ENCODE measurements around the gene ERC2.

ERC2 gene

DNA sequence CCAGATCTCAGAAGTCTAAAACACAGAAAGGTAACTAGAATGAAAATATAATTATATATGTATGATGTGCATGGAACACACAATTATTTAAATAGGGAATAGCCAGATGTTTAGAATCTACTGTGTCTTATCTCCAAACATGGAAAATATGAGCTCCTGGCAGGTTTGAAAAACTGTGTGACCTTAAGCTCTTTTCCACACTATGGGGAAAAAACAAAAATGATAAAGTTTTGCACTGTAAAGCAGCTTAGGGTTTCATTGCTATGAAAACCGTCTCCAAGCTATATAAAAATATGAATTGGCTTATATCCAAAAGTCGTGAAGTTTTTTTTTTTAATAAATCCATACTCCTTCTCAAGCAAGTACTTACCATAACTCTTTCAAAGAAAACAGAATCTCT lies 159.8 kb downstream of the ERC2 start:
- no peak for DNase-seq (ENCODE audit: low read depth)
- no peak overlapping the region for H3K4me3 ChIP-seq (ENCODE audit: low read length)
- TF ChIP-seq, protein P1, sequence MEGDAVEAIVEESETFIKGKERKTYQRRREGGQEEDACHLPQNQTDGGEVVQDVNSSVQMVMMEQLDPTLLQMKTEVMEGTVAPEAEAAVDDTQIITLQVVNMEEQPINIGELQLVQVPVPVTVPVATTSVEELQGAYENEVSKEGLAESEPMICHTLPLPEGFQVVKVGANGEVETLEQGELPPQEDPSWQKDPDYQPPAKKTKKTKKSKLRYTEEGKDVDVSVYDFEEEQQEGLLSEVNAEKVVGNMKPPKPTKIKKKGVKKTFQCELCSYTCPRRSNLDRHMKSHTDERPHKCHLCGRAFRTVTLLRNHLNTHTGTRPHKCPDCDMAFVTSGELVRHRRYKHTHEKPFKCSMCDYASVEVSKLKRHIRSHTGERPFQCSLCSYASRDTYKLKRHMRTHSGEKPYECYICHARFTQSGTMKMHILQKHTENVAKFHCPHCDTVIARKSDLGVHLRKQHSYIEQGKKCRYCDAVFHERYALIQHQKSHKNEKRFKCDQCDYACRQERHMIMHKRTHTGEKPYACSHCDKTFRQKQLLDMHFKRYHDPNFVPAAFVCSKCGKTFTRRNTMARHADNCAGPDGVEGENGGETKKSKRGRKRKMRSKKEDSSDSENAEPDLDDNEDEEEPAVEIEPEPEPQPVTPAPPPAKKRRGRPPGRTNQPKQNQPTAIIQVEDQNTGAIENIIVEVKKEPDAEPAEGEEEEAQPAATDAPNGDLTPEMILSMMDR (conservative IDR thresholded peaks at IDR 0.05; ENCODE audit: low read length): no peak

DNA sequence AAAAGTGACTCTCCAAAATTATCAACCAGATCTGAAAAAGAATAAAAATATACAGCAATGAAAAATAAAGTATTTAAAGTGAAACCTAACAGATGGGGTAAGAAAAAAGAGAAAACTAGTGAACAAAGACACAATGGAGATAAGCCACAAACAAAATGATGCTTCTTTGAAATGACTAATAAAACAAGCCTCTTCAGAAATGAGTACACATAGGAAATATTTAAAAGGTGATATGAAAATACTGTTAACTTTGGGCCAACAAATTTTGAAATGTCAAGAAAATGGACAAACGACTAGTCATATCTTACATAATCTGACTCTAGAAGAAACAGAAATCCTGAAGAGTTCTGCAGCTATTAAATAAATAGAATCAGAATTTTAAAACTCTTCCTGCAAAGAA lies 164.2 kb downstream of the ERC2 start:
- no peak overlapping the region for H3K4me3 ChIP-seq (ENCODE audit: low read length)
- TF ChIP-seq, protein P1 (conservative IDR thresholded peaks at IDR 0.05; ENCODE audit: low read length): no peak
- no peak for DNase-seq (ENCODE audit: low read depth)

GRCh38 chr3:56303487-56303886 lies 164.8 kb downstream of the ERC2 start:
- peak; percentile 35 for DNase-seq (ENCODE audit: low read depth)
- TF ChIP-seq, protein P1 (conservative IDR thresholded peaks at IDR 0.05; ENCODE audit: low read length): peak; percentile 59
- no peak overlapping the region for H3K4me3 ChIP-seq (ENCODE audit: low read length)

DNA sequence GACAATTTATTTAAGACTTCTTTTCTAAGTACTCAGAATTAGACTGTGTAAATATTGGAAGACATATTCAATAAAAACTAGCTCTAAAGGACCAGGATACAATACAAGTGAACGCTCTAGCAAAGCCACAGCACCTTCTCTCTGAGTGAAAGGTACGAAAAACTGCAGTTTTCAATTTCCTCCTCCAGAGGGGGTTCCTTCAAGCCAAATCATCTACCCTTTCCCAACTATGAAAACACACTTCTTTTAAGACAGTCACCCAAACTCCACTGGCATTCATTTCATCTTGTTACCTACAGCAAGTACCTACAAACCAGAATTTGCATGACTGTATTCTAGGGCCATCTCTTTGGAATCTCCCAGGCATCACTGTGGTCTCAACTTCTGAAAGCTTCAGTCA lies 165.8 kb downstream of the ERC2 start:
- TF ChIP-seq, protein P1 (conservative IDR thresholded peaks at IDR 0.05; ENCODE audit: low read length): peak; percentile 41
- no peak for DNase-seq (ENCODE audit: low read depth)
- H3K4me3 ChIP-seq (ENCODE audit: low read length): no peak overlapping the region

DNA sequence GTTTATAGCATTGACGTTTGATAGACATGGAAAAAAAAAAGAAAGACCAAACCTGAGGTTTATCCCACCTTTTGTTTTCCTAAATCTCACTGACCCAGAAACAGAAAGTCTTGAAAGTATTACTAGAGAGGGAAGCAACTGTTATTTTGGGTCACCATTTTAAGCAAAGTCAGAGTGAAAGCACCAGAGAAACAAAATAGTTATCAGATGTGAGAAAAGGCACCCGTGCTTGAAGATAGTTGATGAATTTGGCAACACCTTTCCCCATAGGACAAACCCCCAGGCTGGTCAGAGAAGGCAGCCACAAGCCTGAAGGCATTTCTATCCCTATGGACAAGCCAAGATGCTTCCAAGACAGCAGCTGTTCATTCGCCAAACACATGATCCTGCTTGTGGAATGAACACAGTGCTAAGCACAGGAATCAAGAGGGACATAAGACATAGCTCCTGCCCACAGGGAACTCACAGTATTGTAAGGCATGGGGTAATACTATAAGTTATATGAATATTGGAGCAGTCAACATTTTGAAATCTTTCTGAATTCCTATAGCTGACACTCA lies 170.9 kb downstream of the ERC2 start:
- H3K4me3 ChIP-seq (ENCODE audit: low read length): no peak overlapping the region
- DNase-seq (ENCODE audit: low read depth): no peak
- TF ChIP-seq, protein P1 (conservative IDR thresholded peaks at IDR 0.05; ENCODE audit: low read length): no peak

DNA sequence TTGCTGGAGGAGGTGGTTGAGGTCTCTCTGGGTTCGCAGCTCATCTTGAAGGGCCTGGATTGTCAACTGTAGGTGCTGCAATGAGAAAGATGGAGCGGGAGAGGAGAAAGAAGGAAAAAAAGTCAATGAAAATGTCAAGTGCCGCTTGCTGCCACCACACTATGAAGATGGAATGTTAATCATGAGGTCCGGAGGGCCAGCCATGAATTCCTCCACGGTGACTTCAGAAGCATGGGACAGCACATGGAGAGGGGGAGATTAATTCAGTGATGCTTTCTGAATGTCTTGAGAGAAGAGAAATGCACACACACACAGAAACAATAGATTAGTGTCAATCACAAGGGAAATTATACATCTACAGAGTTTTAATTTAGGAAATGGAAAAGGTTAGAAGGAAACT lies 171.9 kb downstream of the ERC2 start:
- TF ChIP-seq, protein P1 (conservative IDR thresholded peaks at IDR 0.05; ENCODE audit: low read length): no peak
- H3K4me3 ChIP-seq (ENCODE audit: low read length): no peak overlapping the region
- DNase-seq (ENCODE audit: low read depth): no peak

- no peak for DNase-seq (ENCODE audit: low read depth)
- no peak overlapping the region for H3K4me3 ChIP-seq (ENCODE audit: low read length)
- TF ChIP-seq, protein P1 (conservative IDR thresholded peaks at IDR 0.05; ENCODE audit: low read length): no peak
These were observed 173.1 kb downstream of the ERC2 start for GRCh38 chr3:56295161-56295560.
